Activated CD4-positive, alpha-beta T cell treated with anti-CD3 and anti-CD28 coated beads for 1 hour (primary cell): ENCODE results near the gene TOMM6.

Experiments
- DNase-seq: peaks from one replicate; pipeline ENCODE4 v3.0.0-alpha.2; 2020

TOMM6 gene

GRCh38 chr6:41826343-41827022, 39.0 kb downstream of the TOMM6 start:
- no peak for DNase-seq

- DNase-seq = no peak
These were observed 44.8 kb downstream of the TOMM6 start for GRCh38 chr6:41832263-41832662.

GRCh38 chr6:41836022-41836659, 48.6 kb downstream of the TOMM6 start:
- no peak for DNase-seq

- DNase-seq = no peak
These were observed 49.2 kb downstream of the TOMM6 start for GRCh38 chr6:41836660-41837052.
